Activated naive CD8-positive, alpha-beta T cell treated with anti-CD3 and anti-CD28 coated beads, Interleukin-2, amount 50 U/mL, for 24 hours (primary cell): ENCODE results near the gene PPP1R14C.

Experiments used
- ATAC-seq: fragments of 150-1000 bp; cut with Tn5 transposase; one replicate; pipeline ENCODE4 v1.10.0; 2021
- DNase-seq: peaks from one replicate; pipeline ENCODE4 v3.0.0; 2021
- H3K27ac Mint-ChIP-seq: one replicate; pipeline ENCODE4 v1.8.0; 2021; ENCODE audit warnings: mild to moderate bottlenecking, mixed read lengths
- H3K27me3 Mint-ChIP-seq: one replicate; pipeline ENCODE4 v1.8.0; 2021; ENCODE audit warnings: mixed read lengths
- H3K36me3 Mint-ChIP-seq: one replicate; pipeline ENCODE4 v1.8.0; 2021; ENCODE audit warnings: low read depth, mixed read lengths
- H3K4me1 Mint-ChIP-seq: one replicate; pipeline ENCODE4 v1.8.0; 2021; ENCODE audit warnings: mixed read lengths
- H3K4me3 Mint-ChIP-seq: one replicate; pipeline ENCODE4 v1.8.0; 2021; ENCODE audit warnings: mild to moderate bottlenecking, moderate library complexity, mixed read lengths
- H3K9me3 Mint-ChIP-seq: one replicate; pipeline ENCODE4 v1.8.0; 2021; ENCODE audit warnings: mixed read lengths

Gene PPP1R14C

DNA sequence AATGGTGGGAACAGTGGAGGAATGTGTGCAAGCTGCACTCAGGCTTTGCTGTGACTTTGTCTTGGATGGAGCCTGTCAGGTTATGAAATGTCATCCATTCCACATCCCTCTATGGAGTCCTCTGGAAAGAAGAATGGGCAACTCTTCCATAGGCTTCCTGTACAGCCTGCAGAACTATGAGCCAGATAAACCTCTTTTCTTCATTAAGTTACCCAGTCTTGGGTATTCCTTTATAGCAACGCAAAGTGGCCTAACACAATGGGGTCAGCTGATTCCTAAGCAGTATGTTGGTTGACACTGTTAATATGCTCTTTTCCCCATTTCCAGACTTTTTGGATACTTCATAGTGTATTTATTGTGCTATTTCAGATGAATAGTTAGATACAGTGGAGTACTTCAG is 150.2 kb downstream of the PPP1R14C start:
- ATAC-seq (no peak), DNase-seq (no peak)
- Mint-ChIP-seq H3K27me3 (peaks cover 19% of the 10 kb centered on the region), H3K36me3 (peaks cover 2% of the 10 kb centered on the region), H3K4me1 (no peaks in the 10 kb centered on the region), H3K27ac (no peak overlapping the region), H3K4me3 (no peak overlapping the region), H3K9me3 (peaks cover 5% of the 10 kb centered on the region)

DNA sequence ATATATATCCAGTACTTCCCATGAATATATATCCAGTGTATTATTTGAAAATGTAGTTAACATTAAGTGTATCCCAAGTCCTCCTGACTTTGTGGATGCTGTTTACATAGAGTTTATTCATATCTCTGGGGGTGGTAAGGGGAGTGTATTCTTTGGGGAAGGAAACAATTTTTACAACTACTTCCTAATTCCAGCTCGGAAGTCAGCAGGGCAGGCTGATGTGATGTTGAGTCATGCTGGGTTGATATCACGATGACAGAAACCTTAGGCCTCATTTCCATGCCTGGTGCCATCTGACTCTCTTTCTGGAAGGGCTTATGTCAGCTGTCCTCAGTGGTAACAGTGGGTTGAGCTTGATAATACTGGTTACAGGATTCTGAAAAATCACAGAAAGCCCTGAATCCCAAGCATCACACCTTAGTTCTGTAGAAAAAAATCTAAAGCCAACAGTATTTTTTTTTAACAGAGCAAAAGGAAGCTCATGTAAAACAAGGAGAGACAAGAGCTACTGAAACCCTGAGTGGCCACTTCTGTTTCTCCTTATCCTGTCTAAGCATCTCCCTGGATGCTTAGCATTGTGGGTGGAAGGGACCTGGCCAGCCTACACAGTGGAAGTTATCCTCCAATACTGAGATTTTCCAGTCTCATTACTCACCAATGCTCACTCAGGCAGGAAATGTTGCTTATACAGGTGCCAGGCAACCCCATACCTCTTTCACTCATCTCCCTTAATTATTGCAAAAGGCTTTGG is 150.8 kb downstream of the PPP1R14C start:
- H3K27ac Mint-ChIP-seq, result no peak overlapping the region
- ATAC-seq (no peak), DNase-seq (no peak)
- H3K27me3 Mint-ChIP-seq, result peaks cover 19% of the 10 kb centered on the region
- peaks cover 2% of the 10 kb centered on the region for H3K36me3 Mint-ChIP-seq
- no peak overlapping the region for H3K4me3 Mint-ChIP-seq
- peaks cover 5% of the 10 kb centered on the region for H3K9me3 Mint-ChIP-seq
- no peaks in the 10 kb centered on the region for H3K4me1 Mint-ChIP-seq

- H3K9me3 Mint-ChIP-seq, result peaks cover 5% of the 10 kb centered on the region
These were observed 154.0 kb downstream of the PPP1R14C start for GRCh38 chr6:150296890-150297289.

DNA sequence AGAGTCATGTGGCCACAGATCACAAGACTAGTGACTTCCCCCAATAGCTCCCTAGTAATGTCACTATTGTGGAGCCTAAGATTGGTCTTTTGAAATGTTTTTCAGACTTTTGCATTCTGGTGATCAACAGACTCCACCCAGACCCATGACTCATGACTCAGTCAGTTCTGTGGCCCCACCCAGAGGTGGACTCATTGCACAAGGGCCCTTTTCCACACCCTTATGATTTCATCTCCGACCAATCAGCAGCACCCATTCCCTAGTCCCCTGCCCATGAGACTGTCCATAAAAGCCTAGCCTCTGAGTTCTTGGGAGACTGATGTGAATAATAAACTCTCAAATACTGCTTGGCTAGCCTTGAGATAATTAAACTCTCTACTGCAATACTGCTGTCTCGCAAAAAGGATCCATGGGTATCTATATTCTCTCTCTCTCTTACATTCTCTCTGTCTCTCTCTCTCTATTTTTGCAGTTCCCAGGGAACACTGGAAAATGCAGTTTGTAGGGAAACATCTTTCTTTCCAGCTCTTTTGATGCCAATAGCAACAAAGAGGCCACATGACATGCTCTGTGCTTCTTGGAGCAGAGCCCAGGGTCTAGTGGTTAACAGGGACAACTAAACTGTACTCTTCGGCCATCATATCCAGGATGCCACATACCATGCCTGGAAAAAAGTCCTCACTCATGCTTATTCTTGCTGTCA is 154.6 kb downstream of the PPP1R14C start:
- ATAC-seq, result no peak
- peaks cover 5% of the 10 kb centered on the region for H3K9me3 Mint-ChIP-seq
- H3K27ac Mint-ChIP-seq, result no peak overlapping the region
- H3K27me3 Mint-ChIP-seq, result peaks cover 15% of the 10 kb centered on the region
- no peak for DNase-seq
- H3K4me3 Mint-ChIP-seq, result no peak overlapping the region
- H3K4me1 Mint-ChIP-seq, result peaks cover 6% of the 10 kb centered on the region
- H3K36me3 Mint-ChIP-seq, result peaks cover 2% of the 10 kb centered on the region

More at GRCh38 chr6:150296890-150297289, 154.0 kb downstream of the PPP1R14C start:
- peaks cover 2% of the 10 kb centered on the region for H3K36me3 Mint-ChIP-seq
- peaks cover 3% of the 10 kb centered on the region for H3K4me1 Mint-ChIP-seq
- H3K27ac Mint-ChIP-seq, result no peak overlapping the region
- no peak for ATAC-seq
- no peak overlapping the region for H3K4me3 Mint-ChIP-seq
- no peak for DNase-seq
- peaks cover 17% of the 10 kb centered on the region for H3K27me3 Mint-ChIP-seq

DNA sequence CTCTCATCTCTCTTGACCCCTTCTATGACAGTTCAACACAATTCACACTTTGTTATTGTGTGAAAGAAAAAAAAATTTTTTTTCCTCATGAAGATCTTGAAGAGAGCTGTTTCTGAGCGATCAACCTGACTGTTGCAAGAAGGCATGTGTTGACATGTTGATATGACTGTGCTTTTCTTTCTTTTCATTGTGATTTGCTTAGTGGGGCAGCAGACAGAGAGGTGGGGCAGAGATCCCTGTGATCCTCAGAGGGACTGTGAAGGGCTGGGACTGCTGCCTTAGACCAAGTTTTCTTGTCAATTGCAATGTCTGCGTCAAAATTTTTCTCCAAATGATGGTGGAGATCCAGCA is 155.2 kb downstream of the PPP1R14C start:
- DNase-seq (no peak), ATAC-seq (no peak)
- Mint-ChIP-seq H3K4me3 (no peak overlapping the region), H3K36me3 (peaks cover 2% of the 10 kb centered on the region), H3K4me1 (peaks cover 9% of the 10 kb centered on the region), H3K27me3 (peaks cover 17% of the 10 kb centered on the region), H3K27ac (no peak overlapping the region), H3K9me3 (peaks cover 5% of the 10 kb centered on the region)

DNA sequence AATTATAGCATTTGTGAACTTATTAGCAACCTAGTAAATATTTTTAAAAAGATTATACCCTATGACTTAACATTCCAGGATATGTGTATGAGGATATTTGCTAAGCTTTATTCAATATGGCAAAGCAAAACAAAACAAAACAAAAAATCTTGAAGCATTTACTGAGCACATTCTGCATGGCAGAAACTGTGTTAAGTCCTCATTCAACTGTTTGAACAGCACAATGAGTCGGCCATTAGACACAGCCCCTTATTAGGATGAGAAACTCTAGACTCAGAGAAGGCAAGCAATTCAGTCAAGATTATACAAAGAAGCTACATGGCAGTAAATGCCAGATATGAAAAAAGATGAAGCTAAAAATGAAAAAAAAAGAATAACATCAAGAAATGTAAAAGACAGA is 155.8 kb downstream of the PPP1R14C start:
- peaks cover 2% of the 10 kb centered on the region for H3K36me3 Mint-ChIP-seq

More for the DNA sequence above, 155.8 kb downstream of the PPP1R14C start:
- peaks cover 5% of the 10 kb centered on the region for H3K9me3 Mint-ChIP-seq
- H3K27ac Mint-ChIP-seq, result no peak overlapping the region
- peaks cover 20% of the 10 kb centered on the region for H3K27me3 Mint-ChIP-seq
- H3K4me3 Mint-ChIP-seq, result no peak overlapping the region
- DNase-seq (no peak), ATAC-seq (no peak)
- peaks cover 9% of the 10 kb centered on the region for H3K4me1 Mint-ChIP-seq
